CD4-positive, alpha-beta T cell treated with Interleukin-4 for 1 hour (primary cell): ENCODE data around the gene NYNRIN.
A peak's percentile ranks its signal among the peaks of the same experiment; 100 is the strongest.

Experiments used
- DNase-seq, 2 donors: peaks; one replicate each; pipeline ENCODE4 v3.0.0-alpha.2; 2020 to 2022

The NYNRIN gene

GRCh38 chr14:24415421-24416253 lies 16.8 kb downstream of the NYNRIN start:
- DNase-seq = no peak

DNA sequence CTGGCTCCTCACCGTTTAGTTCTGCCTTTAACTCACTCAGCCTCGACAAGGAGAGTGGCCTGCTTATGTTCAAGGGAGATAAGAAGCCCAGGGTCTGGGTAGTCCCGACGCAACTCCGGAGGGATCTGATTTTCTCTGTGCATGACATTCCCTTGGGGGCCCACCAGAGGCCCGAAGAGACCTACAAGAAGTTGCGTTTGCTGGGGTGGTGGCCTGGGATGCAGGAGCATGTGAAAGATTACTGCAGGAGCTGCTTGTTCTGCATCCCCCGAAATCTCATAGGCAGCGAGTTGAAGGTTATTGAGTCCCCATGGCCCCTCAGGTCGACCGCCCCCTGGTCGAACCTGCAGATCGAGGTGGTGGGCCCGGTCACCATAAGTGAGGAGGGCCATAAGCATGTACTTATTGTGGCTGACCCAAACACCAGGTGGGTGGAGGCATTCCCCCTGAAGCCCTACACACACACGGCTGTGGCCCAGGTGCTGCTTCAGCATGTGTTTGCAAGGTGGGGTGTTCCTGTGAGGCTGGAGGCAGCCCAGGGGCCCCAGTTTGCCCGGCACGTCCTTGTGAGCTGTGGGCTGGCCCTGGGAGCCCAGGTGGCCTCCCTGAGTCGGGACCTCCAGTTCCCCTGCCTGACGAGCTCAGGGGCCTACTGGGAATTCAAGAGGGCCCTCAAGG lies 17.6 kb downstream of the NYNRIN start:
- DNase-seq = no peak

DNA sequence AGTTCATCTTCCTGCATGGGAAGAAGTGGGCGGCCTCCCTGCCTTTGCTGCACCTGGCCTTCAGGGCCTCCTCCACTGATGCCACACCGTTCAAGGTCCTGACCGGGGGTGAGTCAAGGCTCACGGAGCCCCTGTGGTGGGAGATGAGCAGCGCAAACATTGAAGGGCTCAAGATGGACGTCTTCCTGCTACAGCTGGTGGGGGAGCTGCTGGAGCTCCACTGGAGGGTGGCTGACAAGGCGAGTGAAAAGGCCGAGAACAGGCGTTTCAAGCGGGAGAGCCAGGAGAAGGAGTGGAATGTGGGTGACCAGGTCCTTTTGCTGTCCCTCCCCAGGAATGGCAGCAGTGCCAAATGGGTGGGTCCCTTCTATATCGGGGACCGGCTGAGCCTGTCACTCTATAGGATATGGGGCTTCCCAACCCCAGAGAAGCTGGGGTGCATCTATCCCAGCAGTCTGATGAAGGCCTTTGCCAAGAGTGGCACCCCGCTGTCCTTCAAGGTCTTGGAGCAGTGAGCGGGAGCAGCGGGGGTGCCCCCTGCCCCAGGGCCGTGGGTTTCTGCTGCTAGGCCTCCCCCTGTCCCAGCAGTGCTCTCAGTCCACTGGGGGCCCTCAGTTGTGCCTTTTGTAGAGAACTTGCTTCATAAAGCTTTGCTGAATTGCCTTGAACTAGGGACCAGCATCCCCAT lies 18.3 kb downstream of the NYNRIN start:
- DNase-seq = no peak

GRCh38 chr14:24417832-24418491 lies 19.2 kb downstream of the NYNRIN start:
- DNase-seq = no peak

DNA sequence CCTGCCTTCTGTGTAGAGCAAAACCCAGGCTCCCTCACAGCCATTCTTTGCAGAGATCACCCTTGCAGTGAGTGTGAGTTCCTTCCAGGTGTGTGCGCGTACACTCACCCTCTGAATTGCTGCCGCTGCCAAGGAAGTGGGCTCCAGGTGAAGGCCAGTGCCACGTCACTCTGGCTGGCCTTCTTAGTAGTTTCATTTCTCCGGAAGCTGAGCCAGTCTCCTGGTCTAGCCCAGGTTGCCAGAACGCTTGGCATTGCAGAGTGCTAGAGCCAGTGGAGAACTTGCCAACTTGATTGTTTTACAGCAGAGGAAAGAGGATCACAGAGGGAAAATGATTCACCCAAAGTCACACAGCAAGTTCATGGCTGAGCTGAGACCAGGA lies 19.7 kb downstream of the NYNRIN start:
- DNase-seq = no peak

DNA sequence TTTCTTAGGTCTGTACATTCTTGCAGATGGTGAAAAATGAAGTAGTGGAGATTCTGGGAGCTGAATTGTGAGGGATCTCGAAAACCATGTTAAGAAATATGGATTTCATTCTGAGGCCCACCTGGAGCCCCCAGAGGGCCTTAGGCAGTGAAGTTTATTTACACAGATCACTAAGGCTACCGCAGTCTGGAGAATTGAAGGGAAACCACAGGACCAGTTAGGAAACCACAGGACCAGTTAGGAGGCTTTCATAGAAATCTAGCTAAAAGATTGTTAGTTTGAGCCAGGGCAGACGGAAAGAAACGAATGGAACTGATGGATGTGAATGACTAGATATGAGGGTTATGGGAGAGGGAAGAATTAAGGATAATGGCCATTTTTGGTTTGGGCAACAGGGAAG lies 23.5 kb downstream of the NYNRIN start:
- DNase-seq = no peak

- DNase-seq = no peak
Measured at GRCh38 chr14:24422694-24423601, 24.1 kb downstream of the NYNRIN start.

DNA sequence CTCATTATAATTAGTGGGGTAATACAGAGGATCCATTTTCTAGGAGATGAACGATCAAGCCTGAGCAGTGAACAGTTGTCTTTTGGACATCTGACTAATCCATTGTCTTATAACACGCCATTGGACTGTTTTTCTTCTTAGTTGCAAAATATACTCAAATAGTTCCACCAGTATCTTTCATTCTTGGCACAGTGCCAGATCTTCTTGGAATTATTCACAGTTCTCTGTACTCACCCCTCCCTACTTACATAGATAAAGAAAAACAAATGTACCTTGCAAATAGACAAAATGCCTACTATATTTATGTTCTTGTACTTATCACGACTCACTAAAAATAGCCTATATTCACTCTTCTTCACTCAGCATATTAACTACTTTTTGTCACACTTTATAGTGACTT lies 26.9 kb downstream of the NYNRIN start:
- DNase-seq = peak in 1 of 2 donors; percentile 54

DNA sequence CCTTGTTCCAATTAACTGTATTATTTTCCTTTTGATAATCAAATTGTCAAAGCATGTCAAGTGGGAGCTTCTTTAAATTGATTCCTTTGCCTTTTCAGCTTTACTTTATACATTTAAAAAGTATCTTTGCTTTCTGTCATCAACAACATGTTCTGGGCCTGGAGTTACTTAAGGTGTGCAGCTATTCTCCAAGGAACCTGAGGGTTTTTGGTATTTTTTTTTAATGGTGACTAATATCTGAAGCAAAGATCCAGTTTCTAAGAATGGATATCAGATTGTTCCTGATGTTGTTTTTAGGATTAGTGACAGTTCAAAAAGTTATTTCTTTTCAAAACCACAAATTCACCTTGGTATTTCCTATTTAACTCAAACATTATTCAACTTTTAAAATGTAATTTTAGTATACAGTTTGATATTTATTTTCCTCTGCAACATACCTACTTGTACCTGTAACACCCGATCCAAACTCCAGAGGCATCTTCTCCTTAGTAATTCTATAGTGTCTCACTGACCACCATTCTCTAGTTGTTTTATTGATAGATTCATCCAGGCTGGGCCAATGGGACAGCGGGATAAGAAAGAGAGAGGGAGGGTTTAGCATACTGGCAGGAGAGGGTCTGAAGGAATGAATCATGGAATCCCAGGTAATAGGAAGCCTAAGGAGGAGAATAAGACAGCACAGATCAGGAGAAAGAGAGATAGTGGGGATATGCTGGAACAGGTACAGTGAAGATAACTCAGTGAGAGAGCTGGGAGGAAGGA lies 27.5 kb downstream of the NYNRIN start:
- DNase-seq = no peak

DNA sequence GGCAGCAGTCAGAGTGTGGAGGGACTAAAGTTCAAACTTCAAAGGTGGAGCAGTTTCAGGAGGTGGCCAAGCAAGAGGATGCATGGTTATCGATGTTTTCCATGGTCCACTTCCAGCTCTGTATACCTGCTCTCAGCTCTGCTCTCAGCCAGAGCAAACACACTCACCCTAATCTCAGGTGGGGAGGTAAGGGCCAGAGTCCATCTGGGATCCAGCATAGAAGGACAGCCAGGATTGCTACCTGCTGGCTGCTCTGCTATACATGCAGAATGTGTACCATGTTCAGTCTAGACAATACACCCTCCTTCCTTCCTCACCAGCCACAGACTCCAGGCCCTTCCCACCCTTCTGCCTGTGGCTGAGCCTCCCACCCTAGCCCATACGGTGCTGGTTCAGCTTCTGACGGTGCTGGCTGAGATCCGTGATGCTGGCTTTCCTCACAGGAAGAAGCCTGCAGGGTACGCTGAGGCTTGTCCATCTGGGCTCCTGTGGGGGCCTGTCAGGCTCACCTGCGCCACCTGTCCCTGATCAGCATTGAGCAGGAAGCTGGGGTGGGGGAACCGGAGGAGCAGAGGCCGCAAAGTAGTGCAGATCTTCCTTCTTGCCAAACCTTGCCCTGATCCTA lies 28.2 kb downstream of the NYNRIN start:
- DNase-seq = peak in 1 of 2 donors; percentile 33

DNA sequence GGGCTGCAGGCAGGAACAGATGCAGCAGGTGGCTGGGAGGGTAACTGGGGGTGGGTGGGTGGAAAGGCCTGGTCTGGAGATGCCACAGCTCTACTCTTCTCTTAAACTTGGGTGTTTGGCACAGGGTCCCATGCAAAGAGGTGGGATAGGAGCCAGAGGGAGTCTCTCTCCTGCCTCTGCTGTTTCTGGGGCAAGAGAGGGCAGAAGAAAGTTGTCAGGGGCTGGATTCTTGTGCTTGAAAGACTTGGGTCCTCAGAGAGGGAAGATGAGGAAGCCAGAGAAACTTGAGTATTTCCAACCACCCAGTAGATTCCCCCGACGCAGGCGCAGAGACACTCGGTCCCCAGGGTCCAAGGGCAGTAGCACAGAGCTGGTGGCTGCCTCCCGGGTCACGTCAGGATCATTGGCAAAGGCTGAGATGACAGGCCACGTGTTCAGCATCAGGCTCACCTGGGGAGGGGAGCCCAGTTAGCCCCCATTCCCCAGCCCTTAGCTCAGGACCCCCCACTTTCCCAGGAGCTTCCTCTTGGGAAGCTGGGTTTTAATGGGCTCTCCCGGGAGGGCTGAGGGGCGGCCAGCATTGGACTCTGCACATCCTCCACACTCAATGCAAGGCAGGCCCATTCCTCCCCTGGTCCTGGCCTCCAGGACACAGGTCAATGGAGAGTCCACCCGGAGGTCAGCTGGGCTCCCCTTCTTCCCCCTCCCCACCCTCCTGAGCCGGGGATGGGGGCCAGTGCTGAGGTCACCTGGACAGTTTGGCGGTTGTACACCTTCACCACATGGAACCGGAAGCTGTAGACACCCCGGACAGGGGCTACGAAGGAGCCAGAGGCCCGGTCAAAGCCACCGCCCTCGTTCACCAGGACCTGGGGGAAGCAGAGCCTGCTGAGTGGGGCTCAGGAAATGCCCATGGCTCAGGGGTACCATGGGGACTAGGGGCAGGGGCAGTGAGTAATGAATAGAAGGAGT lies 29.0 kb downstream of the NYNRIN start:
- DNase-seq = no peak

- no peak for DNase-seq
Measured at GRCh38 chr14:24428628-24429394, 30.0 kb downstream of the NYNRIN start.

- DNase-seq = peak; percentile 91
Measured at GRCh38 chr14:24429395-24430142, 30.8 kb downstream of the NYNRIN start, which contains the start of the genes CBLN3 and KHNYN. TSS of gene CBLN3 (minus strand) at chr14:24429668. CDS start at chr14:24429054, 614 bp downstream. TSS of gene KHNYN (plus strand) at chr14:24429954. CDS start at chr14:24430731, 777 bp downstream.

- peak; percentile 51 to 55 for DNase-seq
Measured at GRCh38 chr14:24430143-24430681, 31.4 kb downstream of the NYNRIN start.

GRCh38 chr14:24430682-24431568 lies 32.1 kb downstream of the NYNRIN start:
- peak; percentile 73 to 79 for DNase-seq

DNA sequence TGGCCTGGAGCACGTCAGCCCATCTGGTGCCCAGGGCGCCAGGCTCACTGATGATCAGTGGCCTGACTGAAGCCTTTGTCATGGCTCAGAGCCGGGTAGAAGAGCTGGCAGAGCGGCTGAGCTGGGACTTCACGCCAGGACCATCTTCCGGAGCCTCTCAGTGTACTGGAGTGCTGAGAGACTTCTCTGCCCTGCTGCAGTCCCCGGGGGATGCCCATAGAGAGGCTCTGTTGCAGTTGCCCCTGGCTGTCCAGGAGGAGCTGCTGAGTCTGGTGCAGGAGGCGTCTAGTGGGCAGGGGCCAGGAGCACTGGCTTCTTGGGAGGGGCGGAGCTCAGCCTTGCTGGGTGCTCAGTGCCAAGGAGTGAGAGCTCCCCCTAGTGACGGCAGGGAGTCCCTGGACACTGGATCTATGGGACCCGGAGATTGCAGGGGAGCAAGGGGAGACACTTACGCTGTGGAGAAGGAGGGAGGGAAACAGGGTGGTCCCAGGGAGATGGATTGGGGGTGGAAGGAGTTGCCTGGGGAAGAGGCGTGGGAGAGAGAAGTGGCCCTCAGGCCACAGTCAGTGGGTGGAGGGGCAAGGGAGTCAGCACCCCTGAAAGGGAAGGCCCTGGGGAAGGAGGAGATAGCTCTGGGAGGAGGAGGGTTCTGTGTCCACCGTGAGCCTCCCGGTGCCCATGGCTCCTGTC lies 32.9 kb downstream of the NYNRIN start:
- DNase-seq = peak; percentile 91 to 92
